ENCODE results near the gene PROK1. TPM values are rescaled to one million over a fixed set of nuclear protein-coding genes. Genes with fewer than 3 reads are reported as not detected.

PROK1 gene
- total and polyA plus RNA-seq, 2 experiments from 2014 or later, result not detected

DNA sequence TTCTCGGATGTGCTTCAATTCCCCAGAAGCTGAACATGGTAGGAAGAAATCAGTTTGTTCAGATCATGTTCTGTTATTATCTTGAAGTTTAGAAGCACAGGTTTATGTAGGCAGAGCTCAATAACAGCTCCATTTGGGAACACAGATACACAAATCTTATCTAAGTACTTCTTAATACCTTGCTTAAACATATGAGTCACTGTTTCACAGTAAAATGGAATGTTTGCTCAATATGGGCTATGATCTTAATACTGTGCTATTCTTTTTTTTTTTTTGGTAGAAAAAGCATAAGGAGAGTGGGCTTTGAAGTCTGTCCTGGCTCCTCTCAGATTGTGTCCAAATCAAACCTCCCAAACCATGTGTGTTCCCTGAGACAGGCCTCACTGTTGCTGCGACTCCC is 13.4 kb downstream of the PROK1 start (continued):
- TF ChIP-seq ZNF114 (CRISPR knock-in tag; IDR thresholded peaks at IDR 0.05), result no peak
- TF ChIP-seq NANOG (IDR thresholded peaks at IDR 0.05; ENCODE audit: borderline replicate concordance), result no peak
- TF ChIP-seq, protein P1, sequence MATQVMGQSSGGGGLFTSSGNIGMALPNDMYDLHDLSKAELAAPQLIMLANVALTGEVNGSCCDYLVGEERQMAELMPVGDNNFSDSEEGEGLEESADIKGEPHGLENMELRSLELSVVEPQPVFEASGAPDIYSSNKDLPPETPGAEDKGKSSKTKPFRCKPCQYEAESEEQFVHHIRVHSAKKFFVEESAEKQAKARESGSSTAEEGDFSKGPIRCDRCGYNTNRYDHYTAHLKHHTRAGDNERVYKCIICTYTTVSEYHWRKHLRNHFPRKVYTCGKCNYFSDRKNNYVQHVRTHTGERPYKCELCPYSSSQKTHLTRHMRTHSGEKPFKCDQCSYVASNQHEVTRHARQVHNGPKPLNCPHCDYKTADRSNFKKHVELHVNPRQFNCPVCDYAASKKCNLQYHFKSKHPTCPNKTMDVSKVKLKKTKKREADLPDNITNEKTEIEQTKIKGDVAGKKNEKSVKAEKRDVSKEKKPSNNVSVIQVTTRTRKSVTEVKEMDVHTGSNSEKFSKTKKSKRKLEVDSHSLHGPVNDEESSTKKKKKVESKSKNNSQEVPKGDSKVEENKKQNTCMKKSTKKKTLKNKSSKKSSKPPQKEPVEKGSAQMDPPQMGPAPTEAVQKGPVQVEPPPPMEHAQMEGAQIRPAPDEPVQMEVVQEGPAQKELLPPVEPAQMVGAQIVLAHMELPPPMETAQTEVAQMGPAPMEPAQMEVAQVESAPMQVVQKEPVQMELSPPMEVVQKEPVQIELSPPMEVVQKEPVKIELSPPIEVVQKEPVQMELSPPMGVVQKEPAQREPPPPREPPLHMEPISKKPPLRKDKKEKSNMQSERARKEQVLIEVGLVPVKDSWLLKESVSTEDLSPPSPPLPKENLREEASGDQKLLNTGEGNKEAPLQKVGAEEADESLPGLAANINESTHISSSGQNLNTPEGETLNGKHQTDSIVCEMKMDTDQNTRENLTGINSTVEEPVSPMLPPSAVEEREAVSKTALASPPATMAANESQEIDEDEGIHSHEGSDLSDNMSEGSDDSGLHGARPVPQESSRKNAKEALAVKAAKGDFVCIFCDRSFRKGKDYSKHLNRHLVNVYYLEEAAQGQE (IDR thresholded peaks at IDR 0.05; ENCODE audit: unreplicated experiment), result no peak
- TF ChIP-seq, protein P2, sequence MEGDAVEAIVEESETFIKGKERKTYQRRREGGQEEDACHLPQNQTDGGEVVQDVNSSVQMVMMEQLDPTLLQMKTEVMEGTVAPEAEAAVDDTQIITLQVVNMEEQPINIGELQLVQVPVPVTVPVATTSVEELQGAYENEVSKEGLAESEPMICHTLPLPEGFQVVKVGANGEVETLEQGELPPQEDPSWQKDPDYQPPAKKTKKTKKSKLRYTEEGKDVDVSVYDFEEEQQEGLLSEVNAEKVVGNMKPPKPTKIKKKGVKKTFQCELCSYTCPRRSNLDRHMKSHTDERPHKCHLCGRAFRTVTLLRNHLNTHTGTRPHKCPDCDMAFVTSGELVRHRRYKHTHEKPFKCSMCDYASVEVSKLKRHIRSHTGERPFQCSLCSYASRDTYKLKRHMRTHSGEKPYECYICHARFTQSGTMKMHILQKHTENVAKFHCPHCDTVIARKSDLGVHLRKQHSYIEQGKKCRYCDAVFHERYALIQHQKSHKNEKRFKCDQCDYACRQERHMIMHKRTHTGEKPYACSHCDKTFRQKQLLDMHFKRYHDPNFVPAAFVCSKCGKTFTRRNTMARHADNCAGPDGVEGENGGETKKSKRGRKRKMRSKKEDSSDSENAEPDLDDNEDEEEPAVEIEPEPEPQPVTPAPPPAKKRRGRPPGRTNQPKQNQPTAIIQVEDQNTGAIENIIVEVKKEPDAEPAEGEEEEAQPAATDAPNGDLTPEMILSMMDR (conservative IDR thresholded peaks at IDR 0.05; ENCODE audit: low read depth in 2 of 2), result no peak
- TF ChIP-seq STAT1 (IDR thresholded peaks at IDR 0.05; ENCODE audit: unreplicated experiment), result no peak
- TF ChIP-seq JUNB (IDR thresholded peaks at IDR 0.05; ENCODE audit: unreplicated experiment), result no peak
- TF ChIP-seq ZNF331 (CRISPR knock-in tag; IDR thresholded peaks at IDR 0.05; ENCODE audit: low read depth), result no peak
- TF ChIP-seq POLR2AphosphoS5 (IDR thresholded peaks at IDR 0.05; ENCODE audit: low read depth), result no peak
- TF ChIP-seq, protein P3, sequence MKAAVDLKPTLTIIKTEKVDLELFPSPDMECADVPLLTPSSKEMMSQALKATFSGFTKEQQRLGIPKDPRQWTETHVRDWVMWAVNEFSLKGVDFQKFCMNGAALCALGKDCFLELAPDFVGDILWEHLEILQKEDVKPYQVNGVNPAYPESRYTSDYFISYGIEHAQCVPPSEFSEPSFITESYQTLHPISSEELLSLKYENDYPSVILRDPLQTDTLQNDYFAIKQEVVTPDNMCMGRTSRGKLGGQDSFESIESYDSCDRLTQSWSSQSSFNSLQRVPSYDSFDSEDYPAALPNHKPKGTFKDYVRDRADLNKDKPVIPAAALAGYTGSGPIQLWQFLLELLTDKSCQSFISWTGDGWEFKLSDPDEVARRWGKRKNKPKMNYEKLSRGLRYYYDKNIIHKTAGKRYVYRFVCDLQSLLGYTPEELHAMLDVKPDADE (IDR thresholded peaks at IDR 0.05), result no peak

DNA sequence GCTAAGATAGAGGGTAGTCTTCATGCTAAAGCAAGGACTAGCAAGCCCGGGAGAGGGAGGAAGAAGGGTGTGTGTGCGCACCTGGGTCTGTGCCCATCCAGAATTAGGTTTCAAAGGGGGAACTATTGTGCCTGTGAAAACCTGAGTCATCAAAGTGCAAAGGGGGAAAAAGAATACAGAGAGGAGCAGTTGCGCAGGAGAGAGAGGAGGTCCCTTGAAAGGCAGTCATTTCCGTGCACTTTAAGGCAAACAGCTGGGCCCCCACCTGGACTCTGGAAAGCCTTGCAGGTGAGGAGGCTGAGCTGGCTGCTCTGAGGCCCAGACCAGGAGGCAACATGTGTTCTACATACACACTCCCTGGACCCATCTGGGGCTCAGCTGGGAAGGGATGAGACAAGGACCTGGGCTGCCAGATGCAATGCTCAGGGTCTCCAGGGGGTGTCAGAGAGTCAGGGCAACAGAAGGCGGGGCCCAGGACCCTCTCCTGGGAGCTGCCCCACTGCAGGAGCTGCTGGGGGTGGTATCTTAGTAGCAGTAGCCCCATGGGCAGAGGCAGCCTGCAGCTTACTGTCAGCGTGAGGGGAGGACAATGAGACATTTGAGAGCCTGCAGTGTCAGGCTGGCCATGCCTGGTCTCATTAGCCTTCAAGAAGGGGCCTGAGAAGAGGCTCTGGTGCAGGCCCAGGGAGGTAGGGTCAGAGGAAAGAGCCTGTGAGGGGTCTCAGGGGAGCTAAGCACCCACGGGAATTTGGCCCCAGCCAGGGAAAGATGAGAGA is 14.3 kb downstream of the PROK1 start:
- H3K9me3 Mint-ChIP-seq, result no peaks in the 10 kb centered on the region
- ATAC-seq (peak; percentile 65), DNase-seq (ENCODE audit: low spot score) (peak; percentile 39)
- no peaks in the 10 kb centered on the region for H3K79me2 ChIP-seq (replicated peaks; ENCODE audit: insufficient read depth)
- H2AFZ ChIP-seq, result no peak overlapping the region
- no peaks in the 10 kb centered on the region for H3K4me1 Mint-ChIP-seq
- no peaks in the 10 kb centered on the region for H3K36me3 Mint-ChIP-seq (ENCODE audit: low read depth)
- H3K36me3 ChIP-seq (ENCODE audit: insufficient read depth), result no peaks in the 10 kb centered on the region
- no peak overlapping the region for H3K4me3 ChIP-seq
- TF ChIP-seq JUNB (IDR thresholded peaks at IDR 0.05; ENCODE audit: unreplicated experiment), result no peak
- TF ChIP-seq, protein P2 (conservative IDR thresholded peaks at IDR 0.05; ENCODE audit: low read depth in 2 of 2), result peak; percentile 11 to 36; a peak in 2 of 4 replicates
- peaks cover 5% of the 10 kb centered on the region for H3K27me3 Mint-ChIP-seq (ENCODE audit: insufficient read depth, low read depth, poor library complexity)
- H3K4me2 ChIP-seq, result no peak overlapping the region
- H4K20me1 ChIP-seq (replicated peaks; ENCODE audit: insufficient read depth), result no peaks in the 10 kb centered on the region
- 0 out of 2 replicates have a peak overlapping the region, but pooled peaks have one; percentile 49 for H3K27ac Mint-ChIP-seq
- no peaks in the 10 kb centered on the region for H3F3A ChIP-seq (replicated peaks; ENCODE audit: low read depth)
- H3K4me3 Mint-ChIP-seq, result no peak overlapping the region
- no peaks in the 10 kb centered on the region for H3K4me1 ChIP-seq (ENCODE audit: insufficient read depth)
- H3K27me3 ChIP-seq (ENCODE audit: insufficient read depth), result no peaks in the 10 kb centered on the region
- no peak overlapping the region for H3K27ac ChIP-seq (ENCODE audit: low read depth)
- no peaks in the 10 kb centered on the region for H3K9me2 ChIP-seq (ENCODE audit: insufficient read depth)
